ENCODE measurements around the gene CGB7. TPM values are rescaled to one million over a fixed set of nuclear protein-coding genes. Genes with fewer than 3 reads are reported as not detected.

The CGB7 gene
- total and polyA plus RNA-seq, 10 of the 15 experiments (the other 5 are each of a cell fraction or from before 2014, with no cell fraction given), result 0.06 TPM; not detected in 9

GRCh38 chr19:49017666-49018351 lies 39.7 kb downstream of the CGB7 start (continued):
- TF ChIP-seq E4F1 (IDR thresholded peaks at IDR 0.05; ENCODE audit: borderline replicate concordance, partially characterized antibody), result no peak
- TF ChIP-seq RUNX3 (IDR thresholded peaks at IDR 0.05; ENCODE audit: low read length), result 0 out of 2 replicates have a peak, but pooled peaks have one; percentile 7
- TF ChIP-seq CREB1 (IDR thresholded peaks at IDR 0.05; ENCODE audit: low read depth), result peak; percentile 76
- no peak for TF ChIP-seq RBBP5 (conservative IDR thresholded peaks at IDR 0.05)
- TF ChIP-seq ZBTB4 (CRISPR knock-in tag; IDR thresholded peaks at IDR 0.05), result no peak
- no peak for TF ChIP-seq SRF (IDR thresholded peaks at IDR 0.05; ENCODE audit: low read depth in 2 of 2, low read length in 2 of 2)
- TF ChIP-seq PBX3 (IDR thresholded peaks at IDR 0.05; ENCODE audit: insufficient replicate concordance, low read depth, low read length), result no peak
- no peak for TF ChIP-seq CHD1 (IDR thresholded peaks at IDR 0.05; ENCODE audit: low read depth, low read length)
- TF ChIP-seq GABPA (IDR thresholded peaks at IDR 0.05; ENCODE audit: low read depth), result no peak
- no peak for TF ChIP-seq ZBED1 (IDR thresholded peaks at IDR 0.05; ENCODE audit: borderline replicate concordance)
- TF ChIP-seq TCF7 (IDR thresholded peaks at IDR 0.05; ENCODE audit: borderline replicate concordance), result no peak
- no peak for TF ChIP-seq ETV6 (conservative IDR thresholded peaks at IDR 0.05 in 1 of 2, IDR thresholded peaks at IDR 0.05 in 1 of 2; ENCODE audit: borderline replicate concordance in 1 of 2, low read depth in 1 of 2)
- 0 out of 2 replicates have a peak, but pooled peaks have one; percentile 5 for TF ChIP-seq NR2C1 (IDR thresholded peaks at IDR 0.05)
- TF ChIP-seq ZNF207 (IDR thresholded peaks at IDR 0.05; ENCODE audit: borderline replicate concordance), result no peak
- no peak for TF ChIP-seq PML (IDR thresholded peaks at IDR 0.05; ENCODE audit: low read length)
- no peak for TF ChIP-seq ZNF24 (IDR thresholded peaks at IDR 0.05)
- TF ChIP-seq HDAC6 (IDR thresholded peaks at IDR 0.05; ENCODE audit: unreplicated experiment), result no peak
- no peak for TF ChIP-seq NKRF (conservative IDR thresholded peaks at IDR 0.05)
- no peak for TF ChIP-seq WRNIP1 (IDR thresholded peaks at IDR 0.05; ENCODE audit: borderline replicate concordance, low read depth, low read length)
- peak; percentile 67; the same call in 1 of the 2 replicates for TF ChIP-seq TARDBP (IDR thresholded peaks at IDR 0.05; ENCODE audit: borderline replicate concordance)
- no peak for TF ChIP-seq RAD51 (IDR thresholded peaks at IDR 0.05)
- peak; percentile 20; the same call in 1 of the 2 replicates for TF ChIP-seq MXI1 (IDR thresholded peaks at IDR 0.05; ENCODE audit: low read depth, low read length)

Measured in GM12878 (cell line).